HTR-8/SVneo (cell line): Measurements from ENCODE around the gene IQSEC1.

ENCODE experiments used
- DNase-seq: peaks from one replicate; pipeline ENCODE4 v3.0.0; 2011; ENCODE audit warnings: low spot score, mixed read lengths; ENCODE audit not compliant: insufficient read length
- FAIRE-seq: peaks from 2 replicates; lab custom pipeline; 2011; peaks lifted over from hg19 to GRCh38; lab: Jason Lieb, UNC

Gene IQSEC1

GRCh38 chr3:13053420-13053819 is 19.8 kb downstream of the IQSEC1 start:
- DNase-seq (no peak), FAIRE-seq (no peak)

GRCh38 chr3:13052191-13052820 is 20.9 kb downstream of the IQSEC1 start:
- no peak for FAIRE-seq
- DNase-seq, result no peak

- no peak for FAIRE-seq
- DNase-seq, result no peak
Measured at GRCh38 chr3:13051581-13051980, 21.6 kb downstream of the IQSEC1 start.

- DNase-seq (no peak), FAIRE-seq (no peak)
Measured at GRCh38 chr3:13051066-13051465, 22.2 kb downstream of the IQSEC1 start.

- FAIRE-seq, result no peak
- no peak for DNase-seq
Measured at GRCh38 chr3:13050446-13050845, 22.8 kb downstream of the IQSEC1 start.

GRCh38 chr3:13049400-13049799 is 23.8 kb downstream of the IQSEC1 start:
- DNase-seq (no peak), FAIRE-seq (no peak)

- DNase-seq (no peak), FAIRE-seq (no peak)
Measured at GRCh38 chr3:13047296-13048165, 25.7 kb downstream of the IQSEC1 start.

GRCh38 chr3:13046569-13047274 is 26.5 kb downstream of the IQSEC1 start:
- DNase-seq (no peak), FAIRE-seq (no peak)

GRCh38 chr3:13045904-13046568 is 27.2 kb downstream of the IQSEC1 start:
- no peak for DNase-seq
- no peak for FAIRE-seq

GRCh38 chr3:13045241-13045903 is 27.9 kb downstream of the IQSEC1 start:
- FAIRE-seq (no peak), DNase-seq (no peak)

- FAIRE-seq (no peak), DNase-seq (no peak)
Measured at GRCh38 chr3:13044496-13045240, 28.6 kb downstream of the IQSEC1 start.

GRCh38 chr3:13043656-13044055 is 29.6 kb downstream of the IQSEC1 start:
- no peak for FAIRE-seq

GRCh38 chr3:13042715-13043271 is 30.4 kb downstream of the IQSEC1 start:
- DNase-seq (no peak), FAIRE-seq (no peak)

More at GRCh38 chr3:13043656-13044055, 29.6 kb downstream of the IQSEC1 start:
- DNase-seq, result no peak

GRCh38 chr3:13042127-13042701 is 31.0 kb downstream of the IQSEC1 start:
- DNase-seq, result no peak
- no peak for FAIRE-seq

GRCh38 chr3:13041113-13041776 is 32.0 kb downstream of the IQSEC1 start:
- DNase-seq (no peak), FAIRE-seq (no peak)

GRCh38 chr3:13040361-13041074 is 32.7 kb downstream of the IQSEC1 start:
- no peak for DNase-seq
- no peak for FAIRE-seq

GRCh38 chr3:13039213-13039896 is 33.9 kb downstream of the IQSEC1 start:
- FAIRE-seq (no peak), DNase-seq (no peak)
